Chondrocyte (in vitro differentiated cells): ENCODE data around the gene PRDX4. TPM values are rescaled to one million over a fixed set of nuclear protein-coding genes. Genes with fewer than 3 reads are reported as not detected.
A peak's percentile ranks its signal among the peaks of the same experiment; 100 is the strongest.

Experiments
- DNase-seq: peaks from one replicate; pipeline ENCODE4 v3.0.0; 2021; ENCODE audit warnings: mixed read lengths, low spot score
- H3K27ac Mint-ChIP-seq: one replicate; pipeline ENCODE4 v1.8.0; 2021; ENCODE audit warnings: mild to moderate bottlenecking, moderate library complexity, mixed read lengths; ENCODE audit not compliant: unreplicated experiment
- H3K27me3 Mint-ChIP-seq: 2 replicates; pipeline ENCODE4 v1.8.0; 2021; ENCODE audit warnings: low read depth, mixed read lengths
- H3K36me3 Mint-ChIP-seq: 2 replicates; pipeline ENCODE4 v1.8.0; 2021; ENCODE audit warnings: low read depth, mixed read lengths
- H3K4me1 Mint-ChIP-seq: 2 replicates; pipeline ENCODE4 v1.8.0; 2021; ENCODE audit warnings: low read depth, mild to moderate bottlenecking, mixed read lengths
- H3K4me3 Mint-ChIP-seq: one replicate; pipeline ENCODE4 v1.8.0; 2021; ENCODE audit warnings: mild to moderate bottlenecking, moderate library complexity, mixed read lengths; ENCODE audit not compliant: unreplicated experiment
- H3K9me3 Mint-ChIP-seq: 2 replicates; pipeline ENCODE4 v1.8.0; 2021; ENCODE audit warnings: low read depth, mixed read lengths
- CTCF ChIP-seq: fragments of 200-600 bp; sonication (generic); IDR thresholded peaks from 2 replicates; pipeline ENCODE4 v1.5.0; 2021; ENCODE audit warnings: antibody characterized with exemption, mild to moderate bottlenecking, moderate library complexity
- total RNA-seq: library from RNA; stranded (reverse); gene quantifications from 3 replicates; pipeline ENCODE4 v1.2.1, GENCODE V29; 2021

PRDX4 gene
- total RNA-seq, 1 donor from 2014 or later: 428 TPM

- Mint-ChIP-seq H3K9me3 (no peaks in the 10 kb centered on the region), H3K27me3 (no peaks in the 10 kb centered on the region), H3K4me3 (no peak overlapping the region), H3K27ac (no peak overlapping the region), H3K36me3 (no peaks in the 10 kb centered on the region), H3K4me1 (peaks cover 12% of the 10 kb centered on the region)
- no peak for TF ChIP-seq CTCF
- no peak for DNase-seq
These were observed 5.1 kb upstream of the PRDX4 start for GRCh38 chrX:23662187-23662586.

GRCh38 chrX:23662853-23663252 lies 4.4 kb upstream of the PRDX4 start:
- no peaks in the 10 kb centered on the region for H3K9me3 Mint-ChIP-seq
- no peaks in the 10 kb centered on the region for H3K27me3 Mint-ChIP-seq
- no peaks in the 10 kb centered on the region for H3K36me3 Mint-ChIP-seq
- peaks cover 13% of the 10 kb centered on the region for H3K4me1 Mint-ChIP-seq
- no peak for DNase-seq
- no peak overlapping the region for H3K27ac Mint-ChIP-seq
- TF ChIP-seq CTCF: no peak
- no peak overlapping the region for H3K4me3 Mint-ChIP-seq

GRCh38 chrX:23664496-23664895 lies 2.8 kb upstream of the PRDX4 start:
- no peak for TF ChIP-seq CTCF
- H3K9me3 Mint-ChIP-seq: no peaks in the 10 kb centered on the region
- peaks cover 27% of the 10 kb centered on the region for H3K4me1 Mint-ChIP-seq
- H3K4me3 Mint-ChIP-seq: no peak overlapping the region
- no peaks in the 10 kb centered on the region for H3K36me3 Mint-ChIP-seq
- DNase-seq: no peak
- H3K27me3 Mint-ChIP-seq: no peaks in the 10 kb centered on the region
- no peak overlapping the region for H3K27ac Mint-ChIP-seq

- Mint-ChIP-seq H3K27ac (peak overlapping the region; percentile 4), H3K9me3 (no peaks in the 10 kb centered on the region), H3K36me3 (peaks cover 2% of the 10 kb centered on the region), H3K4me1 (peaks cover 32% of the 10 kb centered on the region), H3K27me3 (no peaks in the 10 kb centered on the region), H3K4me3 (no peak overlapping the region)
- no peak for TF ChIP-seq CTCF
- no peak for DNase-seq
These were observed 1.0 kb upstream of the PRDX4 start for GRCh38 chrX:23666282-23666681.

GRCh38 chrX:23668335-23668734 lies 1.0 kb downstream of the PRDX4 start:
- no peak for TF ChIP-seq CTCF
- peak overlapping the region; percentile 83 for H3K27ac Mint-ChIP-seq

More at GRCh38 chrX:23668335-23668734, 1.0 kb downstream of the PRDX4 start:
- H3K36me3 Mint-ChIP-seq: peaks cover 9% of the 10 kb centered on the region
- DNase-seq: no peak
- H3K4me1 Mint-ChIP-seq: peaks cover 32% of the 10 kb centered on the region
- peak overlapping the region; percentile 83 for H3K4me3 Mint-ChIP-seq
- H3K9me3 Mint-ChIP-seq: no peaks in the 10 kb centered on the region
- no peaks in the 10 kb centered on the region for H3K27me3 Mint-ChIP-seq
